ENCODE data around the gene RPS26. TPM values are rescaled to one million over a fixed set of nuclear protein-coding genes. Genes with fewer than 3 reads are reported as not detected.

RPS26 gene
- polyA plus RNA-seq (2012; ENCODE audit: insufficient read length, low read depth), result 247 TPM

- TF ChIP-seq TAF1 (IDR thresholded peaks at IDR 0.05; ENCODE audit: borderline replicate concordance, insufficient read depth, low read length) (peak; percentile 97), REST (IDR thresholded peaks at IDR 0.05; ENCODE audit: insufficient read depth in 1 of 2, low read depth in 2 of 2, low read length in 2 of 2) (no peak; a peak in 1 of 4 replicates), POLR2AphosphoS5 (IDR thresholded peaks at IDR 0.05; ENCODE audit: low read depth, low read length) (peak; percentile 99), FOXP2 (optimal IDR thresholded peaks at IDR 0.05; ENCODE audit: borderline replicate concordance, extremely low read depth, extremely low read length, insufficient read depth) (peak; percentile 77), SIN3A (IDR thresholded peaks at IDR 0.05; ENCODE audit: borderline replicate concordance, insufficient read depth, low read length) (peak; percentile 72; the same call in 1 of the 2 replicates)
These were observed at the start of gene RPS26 for GRCh38 chr12:56041552-56042429. TSS of gene RPS26 (plus strand) at chr12:56041918. CDS start at chr12:56042167, 249 bp downstream.

DNA sequence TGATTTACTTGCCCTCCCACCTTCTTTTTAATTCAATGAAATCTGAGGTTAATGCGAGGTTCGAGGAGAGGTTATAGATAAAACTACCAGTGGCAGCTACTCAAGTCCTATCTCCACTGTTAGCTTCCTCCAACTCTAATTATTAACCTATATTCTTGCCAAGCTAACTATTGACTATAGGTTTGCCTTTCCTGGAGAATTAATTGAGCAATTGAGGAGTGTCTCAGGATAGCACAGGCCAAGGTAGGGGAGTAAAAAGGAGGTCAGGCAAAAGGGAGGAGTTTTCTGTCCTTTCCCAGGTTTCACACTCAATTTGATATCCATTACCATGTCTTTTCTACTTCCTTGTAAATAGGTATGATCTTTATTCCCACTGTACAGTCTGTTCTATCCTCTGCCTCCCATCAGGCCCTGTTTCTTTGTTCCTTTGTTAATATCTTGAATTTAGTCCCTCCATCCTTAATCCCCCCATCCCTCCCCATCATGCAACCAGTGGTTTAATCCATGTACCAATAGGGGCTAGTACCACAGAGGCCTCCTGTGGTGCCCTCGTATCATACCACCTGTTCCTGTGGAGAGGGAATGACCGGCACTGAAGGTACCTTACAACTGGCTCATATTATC, 48.4 kb upstream of the RPS26 start:
- no peak for TF ChIP-seq POLR2AphosphoS5 (IDR thresholded peaks at IDR 0.05; ENCODE audit: low read depth, low read length)
- TF ChIP-seq FOXP2 (optimal IDR thresholded peaks at IDR 0.05; ENCODE audit: borderline replicate concordance, extremely low read depth, extremely low read length, insufficient read depth), result no peak
- no peak for TF ChIP-seq SIN3A (IDR thresholded peaks at IDR 0.05; ENCODE audit: borderline replicate concordance, insufficient read depth, low read length)
- no peak for TF ChIP-seq REST (IDR thresholded peaks at IDR 0.05; ENCODE audit: insufficient read depth in 1 of 2, low read depth in 2 of 2, low read length in 2 of 2)
- no peak for TF ChIP-seq TAF1 (IDR thresholded peaks at IDR 0.05; ENCODE audit: borderline replicate concordance, insufficient read depth, low read length)

- TF ChIP-seq REST (IDR thresholded peaks at IDR 0.05; ENCODE audit: insufficient read depth in 1 of 2, low read depth in 2 of 2, low read length in 2 of 2) (no peak), TAF1 (IDR thresholded peaks at IDR 0.05; ENCODE audit: borderline replicate concordance, insufficient read depth, low read length) (no peak), FOXP2 (optimal IDR thresholded peaks at IDR 0.05; ENCODE audit: borderline replicate concordance, extremely low read depth, extremely low read length, insufficient read depth) (no peak), SIN3A (IDR thresholded peaks at IDR 0.05; ENCODE audit: borderline replicate concordance, insufficient read depth, low read length) (no peak), POLR2AphosphoS5 (IDR thresholded peaks at IDR 0.05; ENCODE audit: low read depth, low read length) (no peak)
These were observed 46.4 kb upstream of the RPS26 start for GRCh38 chr12:55995366-55995765.

DNA sequence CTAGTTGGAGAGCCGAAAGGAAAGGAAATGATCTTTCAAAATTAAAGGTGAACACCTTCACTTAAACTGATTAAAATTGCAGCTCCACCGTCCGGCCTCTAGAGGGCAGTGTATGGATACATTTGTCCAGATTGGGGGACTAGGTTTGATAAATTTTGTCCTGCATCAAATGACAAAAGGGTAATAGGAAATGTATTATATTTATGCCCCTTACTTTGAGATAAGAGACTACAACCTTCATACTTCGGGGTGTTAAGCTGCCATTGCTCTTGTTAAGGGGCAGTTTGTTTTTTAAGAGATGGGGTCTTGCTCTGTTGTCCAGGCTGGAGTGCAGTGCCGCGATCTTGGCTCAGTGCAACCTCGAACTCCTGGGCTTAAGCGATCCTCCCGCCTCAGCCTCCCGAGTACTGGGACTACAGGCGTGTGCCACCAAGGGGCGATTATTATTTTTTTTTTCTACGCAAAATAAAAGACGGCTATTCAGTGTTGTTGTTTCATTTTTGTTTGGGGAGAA, 45.5 kb upstream of the RPS26 start:
- TF ChIP-seq REST (IDR thresholded peaks at IDR 0.05; ENCODE audit: insufficient read depth in 1 of 2, low read depth in 2 of 2, low read length in 2 of 2) (no peak), FOXP2 (optimal IDR thresholded peaks at IDR 0.05; ENCODE audit: borderline replicate concordance, extremely low read depth, extremely low read length, insufficient read depth) (no peak), TAF1 (IDR thresholded peaks at IDR 0.05; ENCODE audit: borderline replicate concordance, insufficient read depth, low read length) (no peak), SIN3A (IDR thresholded peaks at IDR 0.05; ENCODE audit: borderline replicate concordance, insufficient read depth, low read length) (no peak), POLR2AphosphoS5 (IDR thresholded peaks at IDR 0.05; ENCODE audit: low read depth, low read length) (no peak)

Data from PFSK-1 (cell line).